GM13976 (cell line): ENCODE results near the gene DCLRE1C.

ENCODE experiments used
- DNase-seq: peaks from one replicate; pipeline ENCODE4 v3.0.0; 2012; ENCODE audit warnings: low spot score
- CTCF ChIP-seq: IDR thresholded peaks from 2 replicates; pipeline ENCODE4 v1.5.1; 2012; ENCODE audit warnings: borderline replicate concordance, mild to moderate bottlenecking; ENCODE audit not compliant: insufficient read depth; ENCODE audit errors: extremely low read depth, missing control alignments, control extremely low read depth
- in situ Hi-C: fragments of 300-500 bp; cut with MboI; formaldehyde crosslinking; loops from one replicate; pipeline ENCODE4 v1.12.0; 2022; ENCODE audit warnings: low sequenced_read_pairs, mixed read lengths, inconsistent platforms; ENCODE audit not compliant: unreplicated experiment

DCLRE1C gene

DNA sequence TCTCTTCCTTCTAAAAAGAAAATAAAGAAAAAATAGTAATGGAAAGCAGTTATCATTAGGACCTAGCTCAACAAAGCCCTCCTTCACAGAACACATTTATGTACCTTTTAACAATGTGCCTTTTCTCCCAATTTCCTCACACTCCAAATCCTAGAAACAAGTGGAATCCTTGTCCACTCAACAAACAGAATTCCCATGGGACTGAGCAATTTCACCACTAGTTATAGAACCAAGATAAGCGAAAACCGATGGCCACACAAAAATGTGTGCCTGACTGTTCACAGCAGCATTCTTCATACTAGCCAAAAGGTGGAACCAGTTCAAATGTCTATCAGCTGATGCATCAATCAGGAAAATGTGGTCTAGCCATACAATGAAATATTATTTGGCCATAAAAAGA, 17.3 kb downstream of the DCLRE1C start:
- in situ Hi-C loops, result no loop called here
- no peak for TF ChIP-seq CTCF
- DNase-seq, result no peak

DNA sequence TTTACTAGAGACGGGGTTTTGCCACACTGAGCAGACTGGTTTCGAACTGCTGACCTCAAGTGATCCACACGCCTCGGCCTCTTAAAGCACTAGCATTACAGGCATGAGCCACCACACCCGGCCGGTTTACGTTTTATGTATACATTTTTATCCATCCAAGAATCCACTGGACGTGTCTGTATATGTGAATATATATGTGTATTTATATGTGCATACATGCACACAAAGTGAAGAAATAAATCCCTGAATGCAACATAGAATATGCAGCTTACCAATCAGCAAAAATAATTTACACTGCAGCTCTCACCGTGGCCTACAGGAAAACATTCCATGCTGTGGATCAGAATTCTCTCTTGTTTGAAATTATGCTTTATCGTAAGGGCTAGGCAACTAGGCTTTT, 23.3 kb downstream of the DCLRE1C start:
- TF ChIP-seq CTCF, result no peak
- in situ Hi-C loops, result no loop called here
- DNase-seq, result no peak

- DNase-seq, result peak; percentile 83
- in situ Hi-C loops, result no loop called here
Measured at GRCh38 chr10:14926722-14927416, 27.0 kb downstream of the DCLRE1C start.

DNA sequence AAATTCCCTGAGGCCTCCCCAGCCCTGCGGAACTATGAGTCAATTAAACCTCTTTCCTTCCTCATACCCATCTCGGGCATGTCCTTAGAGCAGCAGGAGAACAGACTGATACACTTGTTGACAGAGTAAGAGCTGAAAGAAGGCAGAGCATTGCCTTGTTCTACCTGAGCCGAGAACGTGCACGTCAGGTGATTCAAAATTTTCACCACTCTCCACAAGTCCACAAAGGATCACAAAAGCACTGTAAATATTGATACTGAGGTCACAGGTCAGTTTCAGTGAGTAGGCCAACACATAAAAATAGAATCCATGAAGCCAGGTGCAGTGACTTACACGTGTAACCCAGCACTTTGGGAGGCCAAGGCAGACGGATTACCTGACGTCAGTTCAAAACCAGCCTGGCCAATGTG, 27.8 kb downstream of the DCLRE1C start:
- DNase-seq, result no peak
- TF ChIP-seq CTCF, result no peak
- in situ Hi-C loops, result no loop called here

More at GRCh38 chr10:14926722-14927416, 27.0 kb downstream of the DCLRE1C start:
- TF ChIP-seq CTCF, result no peak

DNA sequence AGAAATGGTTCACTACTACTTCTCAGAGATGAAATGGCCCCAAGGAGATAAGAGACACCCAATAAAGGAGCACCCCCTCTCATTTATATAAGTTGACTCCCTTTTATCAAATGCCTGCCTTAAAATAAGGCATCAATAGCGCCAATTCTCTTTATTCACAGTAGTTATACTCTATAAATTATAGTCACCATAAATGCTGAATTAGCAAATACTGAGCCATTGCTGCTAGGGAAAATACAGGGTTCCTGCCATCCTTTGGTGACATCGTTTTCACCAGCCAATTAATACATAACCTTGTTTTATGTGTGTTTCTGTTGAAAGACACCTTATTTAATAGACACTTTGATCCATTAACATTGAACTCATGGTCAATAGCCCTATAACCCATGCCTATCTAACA, 28.6 kb downstream of the DCLRE1C start:
- no peak for TF ChIP-seq CTCF
- in situ Hi-C loops, result no loop called here
- DNase-seq, result no peak

- in situ Hi-C loops, result no loop called here
- no peak for TF ChIP-seq CTCF
- DNase-seq, result no peak
Measured at GRCh38 chr10:14924013-14924412, 29.9 kb downstream of the DCLRE1C start.
